Ovary (tissue), 9 donors: Measurements from ENCODE around the gene OSBPL3. TPM values are rescaled to one million over a fixed set of nuclear protein-coding genes. Genes with fewer than 3 reads are reported as not detected.

Source experiments
- DNase-seq, 5 donors: peaks; one replicate each; pipeline ENCODE4 v3.0.0-alpha.2; 2019 to 2020
- H3K27ac ChIP-seq, 2 donors: fragments of 200-600 bp; one replicate each; pipeline versions ENCODE4 v1.5.1 to v1.8.0; 2019 to 2022
- H3K27me3 ChIP-seq: fragments of 200-600 bp; one replicate; pipeline ENCODE4 v1.8.0; 2022
- H3K36me3 ChIP-seq: fragments of 200-600 bp; sonication (generic); one replicate; pipeline ENCODE4 v1.5.1; 2019
- H3K4me1 ChIP-seq: one replicate; pipeline ENCODE4 v1.8.1; 2013; ENCODE audit warnings: mild to moderate bottlenecking, moderate library complexity; ENCODE audit not compliant: insufficient read depth
- H3K4me3 ChIP-seq: fragments of 200-600 bp; sonication (generic); one replicate; pipeline ENCODE4 v1.5.1; 2017
- H3K9me3 ChIP-seq, 2 donors: fragments of 200-600 bp in 1 of 2; sonication (generic) in 1 of 2; one replicate each; pipeline versions ENCODE4 v1.5.1 to v1.8.1; 2013 to 2019; ENCODE audit warnings: mild to moderate bottlenecking in 1 of 2, moderate library complexity in 1 of 2
- EP300 ChIP-seq: sonication (generic); formaldehyde crosslinking; IDR thresholded peaks from one replicate; pipeline ENCODE4 v1.6.1; 2017; ENCODE audit warnings: antibody characterized with exemption
- POLR2A ChIP-seq: fragments of 450-650 bp; IDR thresholded peaks from one replicate; pipeline ENCODE4 v1.6.1; 2017; ENCODE audit warnings: antibody characterized with exemption, mild to moderate bottlenecking, moderate library complexity
- WGBS, 3 donors: extraction: QIAGEN DNeasy Blood & Tissue Kit in 1 of 3; methylation state at CpG; one replicate each; pipeline versions ENCODE4 v1.1.5 to v1.1.7; 2013 to 2017; 5-methylcytosine and 5-hydroxymethylcytosine counted together
- intact Hi-C, 4 donors: fragments of 100-400 bp; cut with DNase I; formaldehyde crosslinking; loops; one replicate each; pipeline versions ENCODE4 v1.11.0 to v1.15.1; 2022 to 2023
- polyA plus RNA-seq, 2 donors: library from polyadenylated mRNA; stranded (reverse); fragments of 200-250 nt in 1 of 2; fragments of 350-450 nt in 1 of 2; fragmentation: Illumina TruSeq in 1 of 2; extraction: RNeasy Lipid Tissue Mini Kit (QIAGEN cat#74804) in 1 of 2; gene quantifications; one replicate each; pipeline ENCODE4 v1.2.3, GENCODE V29; 2013 to 2014
- total RNA-seq, 7 donors: library from RNA; depleted of rRNA in 2 of 7; stranded (reverse); fragments of >200 nt in 2 of 7; fragmentation: NEBNext Ultra II Directional in 3 of 7; extraction: Animal tissue kit (Norgen Biotek cat#: 25700) in 3 of 7; gene quantifications; one replicate each; pipeline versions ENCODE4 v1.1.0 to v1.2.4, GENCODE V29; 2016 to 2023
- TF ChIP-seq, protein P1 (sequence below), 3 donors: fragments of 450-650 bp in 2 of 3; fragments of 200-600 bp in 1 of 3; IDR thresholded peaks; one replicate each; pipeline versions ENCODE4 v1.5.1 to v1.8.0; 2016 to 2022; ENCODE audit warnings: antibody characterized with exemption in 3 of 3, mild to moderate bottlenecking in 1 of 3
- donor health status: DM: no; HTN: no; CAD: no; lungs with moderate emphysema.
- donor health status: DM: no; HTN: no; CAD: no.
- donor health status: Bipolar disorder and iron deficiency.
- donor health status: DM: yes; HTN: yes; CAD: no.
- donor health status: DM: no; HTN: no; CAD: no.
- donor health status: DM: yes; HTN: yes; CAD: no.

OSBPL3 gene
- total and polyA plus RNA-seq, 9 donors, result 6.0 to 29.1 (median 13.1) TPM

- intact Hi-C loops, result no loop called here
- TF ChIP-seq EP300 (no peak), POLR2A (no peak)
- H3K27me3 ChIP-seq, result no peaks in the 10 kb centered on the region
- 64 to 79% (median 70%) methylated on average over 2 of the region's 2 CpGs for WGBS, 3 donors
- H3K4me3 ChIP-seq, result no peak overlapping the region
- no peaks in the 10 kb centered on the region for H3K4me1 ChIP-seq
- DNase-seq, result no peak
- no peaks in the 10 kb centered on the region for H3K36me3 ChIP-seq
- H3K9me3 ChIP-seq, result no peaks in the 10 kb centered on the region
- no peak overlapping the region for H3K27ac ChIP-seq
Observed at GRCh38 chr7:24869572-24869971, 110.4 kb downstream of the OSBPL3 start.

GRCh38 chr7:24868741-24869140, 111.2 kb downstream of the OSBPL3 start:
- TF ChIP-seq, protein P1, sequence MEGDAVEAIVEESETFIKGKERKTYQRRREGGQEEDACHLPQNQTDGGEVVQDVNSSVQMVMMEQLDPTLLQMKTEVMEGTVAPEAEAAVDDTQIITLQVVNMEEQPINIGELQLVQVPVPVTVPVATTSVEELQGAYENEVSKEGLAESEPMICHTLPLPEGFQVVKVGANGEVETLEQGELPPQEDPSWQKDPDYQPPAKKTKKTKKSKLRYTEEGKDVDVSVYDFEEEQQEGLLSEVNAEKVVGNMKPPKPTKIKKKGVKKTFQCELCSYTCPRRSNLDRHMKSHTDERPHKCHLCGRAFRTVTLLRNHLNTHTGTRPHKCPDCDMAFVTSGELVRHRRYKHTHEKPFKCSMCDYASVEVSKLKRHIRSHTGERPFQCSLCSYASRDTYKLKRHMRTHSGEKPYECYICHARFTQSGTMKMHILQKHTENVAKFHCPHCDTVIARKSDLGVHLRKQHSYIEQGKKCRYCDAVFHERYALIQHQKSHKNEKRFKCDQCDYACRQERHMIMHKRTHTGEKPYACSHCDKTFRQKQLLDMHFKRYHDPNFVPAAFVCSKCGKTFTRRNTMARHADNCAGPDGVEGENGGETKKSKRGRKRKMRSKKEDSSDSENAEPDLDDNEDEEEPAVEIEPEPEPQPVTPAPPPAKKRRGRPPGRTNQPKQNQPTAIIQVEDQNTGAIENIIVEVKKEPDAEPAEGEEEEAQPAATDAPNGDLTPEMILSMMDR (IDR thresholded peaks at IDR 0.05), result no peak
- no peaks in the 10 kb centered on the region for H3K27me3 ChIP-seq
- no peak overlapping the region for H3K4me3 ChIP-seq
- no peaks in the 10 kb centered on the region for H3K9me3 ChIP-seq
- 57 to 64% (median 60%) methylated on average over 4 of the region's 4 CpGs for WGBS, 3 donors
- H3K4me1 ChIP-seq, result no peaks in the 10 kb centered on the region
- no peak overlapping the region for H3K27ac ChIP-seq
- DNase-seq, result no peak
- H3K36me3 ChIP-seq, result no peaks in the 10 kb centered on the region
- intact Hi-C loops, result no loop called here

GRCh38 chr7:24866004-24866615, 113.9 kb downstream of the OSBPL3 start:
- Histone ChIP-seq H3K36me3 (no peaks in the 10 kb centered on the region), H3K27me3 (no peaks in the 10 kb centered on the region), H3K27ac (no peak overlapping the region), H3K4me3 (no peak overlapping the region), H3K9me3 (no peaks in the 10 kb centered on the region), H3K4me1 (no peaks in the 10 kb centered on the region)
- intact Hi-C loops, result no loop called here
- TF ChIP-seq, protein P1 (IDR thresholded peaks at IDR 0.05), result no peak
- no peak for DNase-seq
- 93 to 95% (median 95%) methylated on average over 12 of the region's 12 CpGs for WGBS, 3 donors

DNA sequence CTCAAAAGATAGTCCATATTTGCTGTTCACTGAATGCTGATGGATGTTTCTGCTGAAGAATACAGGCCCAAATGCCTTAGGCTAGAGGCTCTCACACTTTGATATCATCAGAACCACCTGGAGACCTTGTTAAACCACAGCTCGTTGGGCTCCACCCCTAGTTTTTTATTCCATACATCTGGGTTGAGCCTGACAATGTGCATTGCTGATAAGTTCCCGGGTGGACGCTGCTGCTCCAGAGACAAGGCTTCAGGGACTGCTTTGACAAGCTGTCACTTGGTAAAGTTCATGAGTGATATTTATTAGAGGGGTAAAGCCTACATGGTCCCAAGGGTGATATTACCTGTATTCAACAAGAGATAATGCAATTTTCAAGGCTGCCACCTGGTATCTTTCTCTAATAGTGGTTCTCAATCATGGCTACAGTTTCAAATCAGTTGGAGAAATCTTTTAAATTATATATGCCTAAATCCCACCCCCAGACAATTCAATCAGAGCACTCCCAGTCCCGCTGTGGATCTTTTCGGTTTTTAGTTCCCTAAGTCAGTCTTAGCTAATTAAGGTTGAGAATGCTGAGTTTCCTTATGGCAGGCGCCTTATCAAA, 115.7 kb downstream of the OSBPL3 start:
- Histone ChIP-seq H3K27ac (no peak overlapping the region), H3K27me3 (no peaks in the 10 kb centered on the region), H3K4me1 (no peaks in the 10 kb centered on the region), H3K36me3 (no peaks in the 10 kb centered on the region), H3K9me3 (no peaks in the 10 kb centered on the region), H3K4me3 (no peak overlapping the region)
- intact Hi-C loops, result no loop called here
- TF ChIP-seq, protein P1 (IDR thresholded peaks at IDR 0.05), result no peak
- TF ChIP-seq EP300 (no peak), POLR2A (no peak)
- DNase-seq, result no peak
- 89 to 91% (median 90%) methylated on average over 6 of the region's 6 CpGs for WGBS, 3 donors

DNA sequence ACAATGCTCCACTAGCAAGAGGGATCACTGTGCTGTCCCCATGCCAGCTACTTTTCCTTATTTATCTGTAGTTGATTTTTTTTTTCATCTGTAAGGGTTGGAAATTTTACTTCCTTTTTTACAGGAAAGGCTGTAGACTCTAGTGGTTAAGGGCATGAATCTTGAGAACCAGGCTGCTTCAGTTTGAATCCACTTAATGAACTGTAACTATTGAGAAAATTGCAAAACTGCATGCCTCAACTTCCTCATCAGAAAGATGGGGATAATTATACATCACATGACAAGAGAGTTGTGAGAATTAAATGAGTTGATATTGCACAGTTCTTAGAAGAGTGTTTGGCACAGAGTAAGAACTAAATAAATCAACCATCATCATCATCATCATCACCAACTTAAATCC, 116.4 kb downstream of the OSBPL3 start:
- Histone ChIP-seq H3K27ac (no peak overlapping the region), H3K4me3 (no peak overlapping the region), H3K36me3 (no peaks in the 10 kb centered on the region), H3K9me3 (no peaks in the 10 kb centered on the region), H3K27me3 (no peaks in the 10 kb centered on the region), H3K4me1 (no peaks in the 10 kb centered on the region)
- DNase-seq, result no peak
- intact Hi-C loops, result no loop called here
- TF ChIP-seq EP300 (no peak), POLR2A (no peak)
- TF ChIP-seq, protein P1 (IDR thresholded peaks at IDR 0.05), result no peak
